GM23338 (cell line): ENCODE data around the gene MLPH. TPM values are rescaled to one million over a fixed set of nuclear protein-coding genes. Genes with fewer than 3 reads are reported as not detected.

Experiments used
- ATAC-seq: fragments of 200-7000 bp; cut with Tn5 transposase; 3 replicates; pipeline ENCODE4 v1.9.1; 2020
- DNase-seq: peaks from one replicate; pipeline ENCODE4 v3.0.0-alpha.2; 2015; ENCODE audit warnings: low spot score
- H2AFZ ChIP-seq: fragments of 200-600 bp; sonication (generic); 2 replicates; pipeline ENCODE4 v1.8.0; 2016; ENCODE audit warnings: antibody characterized with exemption, mild to moderate bottlenecking, moderate library complexity
- H3F3A ChIP-seq: fragments of 200-600 bp; sonication (generic); replicated peaks from 2 replicates; pipeline ENCODE4 v1.8.0; 2017; ENCODE audit warnings: antibody characterized with exemption, mixed run types, low read depth
- H3K27ac ChIP-seq: fragments of 200-600 bp; sonication (generic); 2 replicates; pipeline ENCODE4 v1.6.1; 2016; ENCODE audit warnings: low read depth
- H3K27me3 ChIP-seq: fragments of 200-600 bp; sonication (generic); 2 replicates; pipeline ENCODE4 v1.8.0; 2016; ENCODE audit warnings: mild to moderate bottlenecking, mixed run types, moderate library complexity; ENCODE audit not compliant: insufficient read depth
- H3K36me3 ChIP-seq: fragments of 200-600 bp; sonication (generic); 2 replicates; pipeline ENCODE4 v1.8.0; 2016; ENCODE audit warnings: mild to moderate bottlenecking; ENCODE audit not compliant: insufficient read depth
- H3K4me1 ChIP-seq: fragments of 200-600 bp; sonication (generic); 2 replicates; pipeline ENCODE4 v1.8.0; 2016; ENCODE audit warnings: mild to moderate bottlenecking, moderate library complexity; ENCODE audit not compliant: insufficient read depth
- H3K4me2 ChIP-seq: fragments of 200-600 bp; sonication (generic); 2 replicates; pipeline ENCODE4 v1.7.1; 2017; ENCODE audit warnings: mixed run types
- H3K4me3 ChIP-seq: fragments of 200-600 bp; sonication (generic); 2 replicates; pipeline ENCODE4 v1.6.1; 2016; ENCODE audit warnings: mixed run types
- H3K79me2 ChIP-seq: fragments of 200-600 bp; sonication (generic); replicated peaks from 2 replicates; pipeline ENCODE4 v1.8.0; 2017; ENCODE audit warnings: mild to moderate bottlenecking; ENCODE audit not compliant: insufficient read depth
- H3K9me2 ChIP-seq: fragments of 200-600 bp; sonication (generic); 2 replicates; pipeline ENCODE4 v1.8.0; 2017; ENCODE audit not compliant: insufficient read depth
- H4K20me1 ChIP-seq: fragments of 200-600 bp; sonication (generic); replicated peaks from 2 replicates; pipeline ENCODE4 v1.8.0; 2017; ENCODE audit warnings: mild to moderate bottlenecking; ENCODE audit not compliant: insufficient read depth
- H3K27ac Mint-ChIP-seq: 2 replicates; pipeline ENCODE4 v1.8.0; 2020; ENCODE audit warnings: inconsistent platforms, mild to moderate bottlenecking, moderate library complexity, mixed read lengths
- H3K27me3 Mint-ChIP-seq: 3 replicates; pipeline ENCODE4 v1.8.0; 2022; ENCODE audit warnings: low read depth, mild to moderate bottlenecking, moderate library complexity, mixed read lengths, inconsistent platforms; ENCODE audit not compliant: insufficient read depth, poor library complexity
- H3K36me3 Mint-ChIP-seq: 3 replicates; pipeline ENCODE4 v1.8.0; 2021; ENCODE audit warnings: low read depth, mild to moderate bottlenecking, inconsistent platforms, moderate library complexity, mixed read lengths
- H3K4me1 Mint-ChIP-seq: 3 replicates; pipeline ENCODE4 v1.8.0; 2020; ENCODE audit warnings: mild to moderate bottlenecking, inconsistent platforms, mixed read lengths
- H3K4me3 Mint-ChIP-seq: 3 replicates; pipeline ENCODE4 v1.8.0; 2021; ENCODE audit warnings: moderate library complexity, mild to moderate bottlenecking, inconsistent platforms, mixed read lengths
- H3K9me3 Mint-ChIP-seq: 3 replicates; pipeline ENCODE4 v1.8.0; 2020; ENCODE audit warnings: moderate library complexity, mild to moderate bottlenecking, inconsistent platforms, mixed read lengths
- EZH2 ChIP-seq: fragments of 200-600 bp; sonication (generic); IDR thresholded peaks from one replicate; pipeline ENCODE4 v1.8.0; 2017; ENCODE audit warnings: antibody characterized with exemption, mild to moderate bottlenecking, low read depth; ENCODE audit not compliant: unreplicated experiment
- EZH2phosphoT487 ChIP-seq: fragments of 200-600 bp; sonication (generic); IDR thresholded peaks from one replicate; pipeline ENCODE4 v1.8.1; 2018; ENCODE audit warnings: antibody characterized with exemption; ENCODE audit not compliant: unreplicated experiment
- JUNB ChIP-seq: IDR thresholded peaks from one replicate; pipeline ENCODE4 v1.6.1; 2016; ENCODE audit warnings: antibody characterized with exemption; ENCODE audit not compliant: unreplicated experiment
- NANOG ChIP-seq: IDR thresholded peaks from 2 replicates; pipeline ENCODE4 v1.6.1; 2016; ENCODE audit warnings: antibody characterized with exemption, borderline replicate concordance
- POLR2AphosphoS5 ChIP-seq: IDR thresholded peaks from 2 replicates; pipeline ENCODE4 v1.6.1; 2016; ENCODE audit warnings: antibody characterized with exemption, low read depth
- REST ChIP-seq: IDR thresholded peaks from one replicate; pipeline ENCODE4 v1.6.1; 2018; ENCODE audit warnings: antibody characterized with exemption; ENCODE audit not compliant: unreplicated experiment
- STAT1 ChIP-seq: IDR thresholded peaks from one replicate; pipeline ENCODE4 v1.6.1; 2016; ENCODE audit warnings: antibody characterized with exemption; ENCODE audit not compliant: unreplicated experiment
- ZNF114 ChIP-seq: fragments of 250-450 bp; sonication (Bioruptor Pico); IDR thresholded peaks from 2 replicates; pipeline ENCODE4 v1.5.0; 2020; ENCODE audit warnings: mild to moderate bottlenecking, moderate library complexity
- ZNF331 ChIP-seq: fragments of 250-450 bp; sonication (Bioruptor Pico); IDR thresholded peaks from 2 replicates; pipeline ENCODE4 v1.5.0; 2020; ENCODE audit warnings: low read depth, mild to moderate bottlenecking, moderate library complexity
- ZNF462 ChIP-seq: fragments of 250-450 bp; sonication (Bioruptor Pico); IDR thresholded peaks from 2 replicates; pipeline ENCODE4 v1.5.0; 2020; ENCODE audit warnings: mild to moderate bottlenecking, moderate library complexity
- polyA plus RNA-seq: library from polyadenylated mRNA; unstranded; fragments of >200 nt; fragmentation: Nextera tagmentation; extraction: Ambion mirVana; gene quantifications from 2 replicates; pipeline ENCODE4 v1.2.1, GENCODE V29; 2016
- total RNA-seq: library from RNA; depleted of rRNA; stranded (reverse); fragments of >200 nt; shearing (Covaris generic); gene quantifications from 2 replicates; pipeline ENCODE4 v1.2.3, GENCODE V29; 2014
- TF ChIP-seq, protein P1 (sequence below): IDR thresholded peaks from 2 replicates; pipeline ENCODE4 v1.6.1; 2016; ENCODE audit warnings: antibody characterized with exemption
- TF ChIP-seq, protein P2 (sequence below), 2 experiments: fragments of 200-600 bp in 1 of 2; sonication (generic) in 1 of 2; conservative IDR thresholded peaks; 2 replicates each; pipeline versions ENCODE4 v1.5.1 to v1.6.1; 2016 to 2017; ENCODE audit warnings: antibody characterized with exemption in 2 of 2, low read depth in 2 of 2, mild to moderate bottlenecking in 2 of 2, moderate library complexity in 1 of 2

The MLPH gene
- total and polyA plus RNA-seq, 2 experiments from 2014 or later = 13.6 to 16.5 TPM

DNA sequence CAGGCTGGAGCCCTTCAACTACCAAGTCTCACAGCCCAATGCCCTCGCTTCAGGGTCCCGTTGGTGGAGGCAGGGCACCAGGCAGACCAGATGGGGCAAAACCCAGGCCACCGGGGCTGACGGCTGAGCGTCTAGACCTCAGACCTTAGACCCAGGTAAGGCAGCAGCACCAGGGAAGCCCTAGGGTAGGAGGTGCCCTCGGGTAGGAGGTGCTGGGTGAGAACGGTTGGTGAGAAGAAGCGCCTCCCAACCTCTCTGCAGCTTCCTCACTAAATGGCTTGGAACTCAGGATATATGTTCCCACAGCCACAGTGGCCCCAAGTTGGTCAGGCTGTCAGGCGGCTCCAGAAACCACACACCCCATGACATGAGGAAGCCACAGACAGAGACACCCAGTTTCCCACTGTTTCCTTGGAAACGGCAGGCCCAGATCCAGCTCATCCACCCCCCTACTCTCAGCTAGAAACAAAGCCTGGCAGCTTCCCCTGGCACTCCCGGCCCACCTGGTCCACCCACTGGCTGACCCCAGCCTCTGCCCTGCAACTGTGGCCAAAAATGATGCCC lies 13.1 kb upstream of the MLPH start (continued):
- TF ChIP-seq ZNF462 (CRISPR knock-in tag) = no peak
- TF ChIP-seq EZH2phosphoT487 = no peak
- TF ChIP-seq NANOG = no peak
- no peak for TF ChIP-seq JUNB
- TF ChIP-seq EZH2 = no peak
- TF ChIP-seq POLR2AphosphoS5 = no peak
- TF ChIP-seq, protein P1, sequence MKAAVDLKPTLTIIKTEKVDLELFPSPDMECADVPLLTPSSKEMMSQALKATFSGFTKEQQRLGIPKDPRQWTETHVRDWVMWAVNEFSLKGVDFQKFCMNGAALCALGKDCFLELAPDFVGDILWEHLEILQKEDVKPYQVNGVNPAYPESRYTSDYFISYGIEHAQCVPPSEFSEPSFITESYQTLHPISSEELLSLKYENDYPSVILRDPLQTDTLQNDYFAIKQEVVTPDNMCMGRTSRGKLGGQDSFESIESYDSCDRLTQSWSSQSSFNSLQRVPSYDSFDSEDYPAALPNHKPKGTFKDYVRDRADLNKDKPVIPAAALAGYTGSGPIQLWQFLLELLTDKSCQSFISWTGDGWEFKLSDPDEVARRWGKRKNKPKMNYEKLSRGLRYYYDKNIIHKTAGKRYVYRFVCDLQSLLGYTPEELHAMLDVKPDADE = no peak

DNA sequence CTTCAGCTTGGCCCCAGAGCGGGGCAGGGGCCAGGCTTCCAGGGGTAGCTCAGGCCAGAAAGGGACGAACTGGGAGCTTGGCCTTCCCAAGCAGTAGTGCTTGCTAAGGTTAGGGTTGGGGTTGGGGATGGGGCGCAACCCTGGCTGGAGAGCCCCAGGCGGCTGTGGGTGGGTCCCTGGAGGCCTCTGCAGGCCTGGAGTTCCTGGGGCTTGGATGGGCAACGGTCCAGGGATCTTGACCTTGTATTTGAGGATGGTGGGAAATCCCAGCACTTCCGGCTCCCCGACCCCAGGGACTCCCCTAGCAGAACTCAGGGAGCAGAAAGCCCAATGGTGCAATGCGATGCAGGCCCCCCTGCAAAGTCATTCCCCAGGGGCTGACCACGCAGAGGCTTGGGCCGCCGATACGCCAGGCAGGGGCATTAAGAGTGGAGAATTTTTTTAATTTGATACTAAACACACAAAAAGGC lies 12.6 kb upstream of the MLPH start:
- peak overlapping the region; percentile 86; the same call in 1 of the 2 replicates for H3K27ac ChIP-seq
- ATAC-seq = no peak
- TF ChIP-seq STAT1 (no peak), POLR2AphosphoS5 (no peak), ZNF114 (CRISPR knock-in tag) (no peak), REST (no peak), EZH2 (no peak), JUNB (no peak), EZH2phosphoT487 (no peak), ZNF331 (CRISPR knock-in tag) (no peak)
- TF ChIP-seq, protein P2, sequence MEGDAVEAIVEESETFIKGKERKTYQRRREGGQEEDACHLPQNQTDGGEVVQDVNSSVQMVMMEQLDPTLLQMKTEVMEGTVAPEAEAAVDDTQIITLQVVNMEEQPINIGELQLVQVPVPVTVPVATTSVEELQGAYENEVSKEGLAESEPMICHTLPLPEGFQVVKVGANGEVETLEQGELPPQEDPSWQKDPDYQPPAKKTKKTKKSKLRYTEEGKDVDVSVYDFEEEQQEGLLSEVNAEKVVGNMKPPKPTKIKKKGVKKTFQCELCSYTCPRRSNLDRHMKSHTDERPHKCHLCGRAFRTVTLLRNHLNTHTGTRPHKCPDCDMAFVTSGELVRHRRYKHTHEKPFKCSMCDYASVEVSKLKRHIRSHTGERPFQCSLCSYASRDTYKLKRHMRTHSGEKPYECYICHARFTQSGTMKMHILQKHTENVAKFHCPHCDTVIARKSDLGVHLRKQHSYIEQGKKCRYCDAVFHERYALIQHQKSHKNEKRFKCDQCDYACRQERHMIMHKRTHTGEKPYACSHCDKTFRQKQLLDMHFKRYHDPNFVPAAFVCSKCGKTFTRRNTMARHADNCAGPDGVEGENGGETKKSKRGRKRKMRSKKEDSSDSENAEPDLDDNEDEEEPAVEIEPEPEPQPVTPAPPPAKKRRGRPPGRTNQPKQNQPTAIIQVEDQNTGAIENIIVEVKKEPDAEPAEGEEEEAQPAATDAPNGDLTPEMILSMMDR (conservative IDR thresholded peaks at IDR 0.05; ENCODE audit: low read depth in 2 of 2) = no peak

More for the DNA sequence above, 12.6 kb upstream of the MLPH start:
- Mint-ChIP-seq H3K4me3 (peak overlapping the region; percentile 86), H3K27ac (peak overlapping the region; percentile 87; the same call in 1 of the 2 replicates), H3K27me3 (peaks cover 18% of the 10 kb centered on the region), H3K36me3 (no peaks in the 10 kb centered on the region), H3K4me1 (peaks cover 9% of the 10 kb centered on the region), H3K9me3 (no peaks in the 10 kb centered on the region)
- Histone ChIP-seq H3F3A (no peaks in the 10 kb centered on the region), H3K27me3 (peaks cover 33% of the 10 kb centered on the region), H3K4me1 (peaks cover 3% of the 10 kb centered on the region; the same call in 1 of the 2 replicates), H3K4me3 (peak overlapping the region; percentile 88), H3K4me2 (peak overlapping the region; percentile 98), H3K9me2 (no peaks in the 10 kb centered on the region), H3K79me2 (no peaks in the 10 kb centered on the region), H2AFZ (peak overlapping the region; percentile 100), H3K36me3 (no peaks in the 10 kb centered on the region), H4K20me1 (no peaks in the 10 kb centered on the region)
- DNase-seq = no peak
